ENCODE results near the gene FBXW2.
A peak's percentile ranks its signal among the peaks of the same experiment; 100 is the strongest.

The FBXW2 gene

DNA sequence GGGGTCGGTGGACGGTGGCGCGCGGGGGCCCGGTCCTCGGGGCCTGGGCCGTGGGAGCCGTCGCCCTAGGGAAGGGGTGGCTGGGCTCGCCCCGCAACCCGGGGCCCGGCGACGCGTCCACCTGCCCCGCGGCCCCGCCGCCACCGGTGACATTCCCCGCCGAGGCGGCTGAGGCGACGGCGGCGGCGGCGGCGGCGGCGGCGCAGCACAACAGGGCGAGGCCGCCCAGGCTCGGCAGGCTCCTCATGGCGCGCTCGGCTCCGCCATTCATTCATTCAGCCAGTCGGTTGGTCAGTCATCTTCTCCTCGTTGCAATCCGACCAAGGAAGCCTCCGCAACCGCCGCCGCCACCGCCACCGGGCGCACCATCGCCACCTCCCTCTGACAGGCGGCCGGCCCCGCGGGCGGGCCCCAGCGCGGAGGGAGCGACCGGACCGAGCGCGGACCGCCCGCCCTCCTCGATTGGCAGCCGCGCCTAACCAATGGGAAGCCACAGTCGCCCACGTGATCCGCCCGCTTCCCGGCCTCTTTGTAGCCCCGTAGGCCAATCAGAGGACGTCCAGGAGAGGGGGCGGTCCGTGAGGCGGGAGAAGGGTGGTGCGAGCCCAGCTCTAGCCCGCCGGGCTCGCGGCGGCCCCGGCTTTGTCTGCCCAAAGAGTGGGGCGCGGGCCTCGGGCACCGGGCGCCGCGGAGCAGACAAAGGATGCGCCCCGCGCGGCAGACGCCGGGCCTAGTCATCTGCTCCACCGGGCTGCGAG is 78.9 kb downstream of the FBXW2 start, which contains the start of gene MEGF9:
MEGF9 (minus strand) TSS at position 383 of the 758 bp plus-strand sequence; CDS start at position 271, 112 bp downstream.
- DNase-seq (ENCODE audit: low spot score) = peak; percentile 98

DNA sequence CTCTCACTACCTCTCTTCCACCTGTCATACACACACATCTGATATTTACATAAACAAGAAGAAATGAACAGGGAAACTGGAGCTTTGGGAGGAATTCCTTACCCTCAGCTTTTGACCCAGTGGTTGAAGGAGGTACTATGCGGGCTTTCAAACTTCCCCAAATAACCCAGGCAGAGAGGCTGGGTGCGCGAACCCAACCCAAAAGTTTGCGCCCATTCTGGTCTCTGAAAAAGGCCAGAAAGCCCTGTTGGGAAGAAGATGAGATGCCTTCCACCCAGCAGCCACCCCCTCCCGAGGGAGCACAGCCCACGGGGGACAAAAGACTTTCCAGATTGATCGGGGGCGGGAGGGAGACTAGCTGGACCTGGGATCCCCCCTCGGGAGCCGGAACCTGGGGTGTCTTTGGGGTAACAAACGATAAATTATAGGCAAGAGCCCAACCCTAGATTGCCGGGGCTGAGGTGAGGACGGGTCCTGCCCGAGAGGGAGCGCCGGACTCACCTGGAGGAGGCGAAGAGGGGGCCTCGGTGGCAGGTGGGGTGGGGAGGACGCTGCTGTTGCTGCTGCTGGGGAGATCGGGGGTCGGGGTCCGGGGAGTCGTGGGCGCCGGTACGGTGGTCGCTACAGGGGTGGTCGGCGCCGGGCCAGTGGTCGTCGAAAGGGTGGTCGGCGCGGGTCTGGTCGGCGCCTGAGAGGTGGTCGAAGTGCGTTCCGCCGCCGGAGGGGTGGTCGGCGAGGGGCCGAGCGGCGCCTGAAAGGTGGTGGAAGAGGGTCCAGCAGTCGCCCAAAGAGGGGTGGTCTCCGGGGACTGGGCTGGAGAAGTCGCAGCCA is 79.7 kb downstream of the FBXW2 start:
- no peak for DNase-seq (ENCODE audit: low spot score)

DNA sequence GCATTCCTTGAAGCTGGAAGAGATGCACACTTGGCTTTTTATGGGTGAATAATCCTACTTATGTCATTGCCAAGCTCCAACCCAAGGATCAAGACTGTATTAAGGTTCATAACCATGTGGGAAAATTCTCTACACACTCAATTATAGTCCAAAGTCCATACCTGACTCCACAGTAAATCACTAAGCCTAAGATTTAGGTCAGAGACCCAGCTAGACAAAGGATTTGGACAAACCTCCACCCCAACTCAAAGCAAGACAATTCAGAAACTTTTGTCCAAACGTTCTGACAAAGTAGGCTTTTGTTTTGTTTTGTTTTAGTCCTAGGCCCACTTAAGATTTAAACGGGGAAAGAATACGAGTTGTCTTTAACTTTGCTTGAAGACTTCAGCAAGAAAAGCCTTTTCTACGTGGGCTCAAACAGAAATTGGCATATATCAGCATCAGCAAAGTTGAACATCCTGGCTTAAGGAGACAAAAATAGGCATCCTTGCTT is 80.6 kb downstream of the FBXW2 start:
- no peak for DNase-seq (ENCODE audit: low spot score)

DNA sequence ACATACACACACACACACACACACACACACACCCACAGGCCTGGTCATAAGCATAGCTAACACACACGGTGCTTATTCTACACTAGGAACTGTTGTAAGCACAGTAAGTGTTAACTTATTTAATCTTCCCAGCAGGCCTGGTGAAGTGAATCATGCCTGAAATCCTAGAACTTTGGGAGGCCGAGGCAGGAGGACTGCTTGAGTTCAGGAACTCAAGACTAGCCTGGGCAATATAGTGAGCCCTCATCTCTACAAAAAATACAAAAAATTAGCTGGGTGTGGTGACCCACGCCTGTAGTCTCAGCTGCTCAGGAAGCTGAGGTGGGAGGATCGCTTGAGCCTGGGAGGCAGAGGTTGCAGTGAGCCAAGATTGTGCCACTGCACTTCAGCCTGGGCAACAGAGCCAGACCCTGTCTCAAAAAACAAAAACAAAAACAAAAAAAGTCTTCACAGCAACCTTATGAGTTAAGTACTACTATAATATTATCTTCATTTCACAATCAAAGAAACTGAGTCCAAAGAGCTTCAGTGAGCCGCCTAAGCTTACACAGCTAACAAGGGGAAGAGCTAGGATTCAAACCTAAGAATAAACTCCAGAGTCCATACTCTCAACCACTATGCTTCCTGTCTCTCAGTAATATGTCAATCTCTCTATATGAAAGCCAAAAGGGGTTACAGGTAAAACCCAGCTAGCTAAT is 81.2 kb downstream of the FBXW2 start:
- DNase-seq (ENCODE audit: low spot score) = no peak

DNA sequence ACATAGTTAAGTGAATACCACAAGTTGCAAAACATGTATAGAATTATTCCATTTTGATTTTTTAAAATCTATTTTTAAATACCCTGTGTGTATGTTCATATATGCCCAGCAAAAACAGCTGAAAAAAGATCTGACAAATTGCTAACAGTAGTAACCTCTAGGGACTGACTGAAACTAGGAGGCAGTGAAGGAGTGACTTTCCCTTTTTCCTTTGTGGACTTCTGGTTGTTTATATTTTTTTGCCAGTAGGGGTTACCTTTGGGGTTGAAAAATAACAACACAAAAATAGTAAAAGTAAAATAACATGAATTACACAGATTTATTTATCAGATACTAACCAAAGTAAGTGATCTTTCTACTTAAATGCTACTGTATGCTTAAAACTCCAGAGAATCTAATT is 81.9 kb downstream of the FBXW2 start:
- no peak for DNase-seq (ENCODE audit: low spot score)

DNA sequence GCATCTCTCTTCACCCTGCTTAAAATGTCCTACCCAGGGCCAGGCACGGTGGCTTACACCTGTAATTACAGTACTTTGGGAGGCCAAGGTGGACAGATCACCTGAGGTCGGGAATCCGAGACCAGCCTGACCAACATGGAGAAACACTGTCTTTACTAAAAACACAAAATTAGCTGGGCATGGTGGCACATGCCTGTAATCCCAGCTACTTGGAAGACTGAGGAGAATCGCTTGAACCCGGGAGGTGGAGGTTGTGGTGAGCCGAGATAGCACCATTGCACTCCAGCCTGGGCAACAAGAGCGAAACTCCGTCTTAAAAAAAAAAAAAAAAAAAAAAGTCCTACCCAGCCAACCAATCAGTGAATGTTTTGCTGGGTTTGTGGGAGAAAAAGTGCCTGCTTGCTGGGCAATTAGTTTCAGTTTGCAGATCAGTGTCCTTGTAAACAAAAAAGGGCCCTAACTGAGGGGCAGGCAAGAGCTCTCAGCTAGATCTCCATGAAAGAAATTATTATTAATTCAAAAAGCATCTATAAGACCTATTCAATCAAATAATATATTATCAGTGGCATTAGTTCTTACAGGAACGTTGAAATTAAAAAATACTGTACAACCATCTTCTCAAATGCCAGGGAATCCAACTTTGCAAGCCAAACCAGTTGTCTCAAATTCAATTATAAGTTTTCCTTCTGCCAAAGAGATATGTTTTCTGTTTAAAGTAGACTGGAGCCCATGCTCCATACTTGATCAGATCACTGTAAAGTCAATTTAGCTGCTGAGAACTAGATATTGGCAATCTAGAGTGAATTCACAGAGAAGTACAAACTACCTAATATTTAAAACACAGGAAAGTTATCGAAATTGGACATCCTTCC is 82.9 kb downstream of the FBXW2 start:
- DNase-seq (ENCODE audit: low spot score) = peak; percentile 87

DNA sequence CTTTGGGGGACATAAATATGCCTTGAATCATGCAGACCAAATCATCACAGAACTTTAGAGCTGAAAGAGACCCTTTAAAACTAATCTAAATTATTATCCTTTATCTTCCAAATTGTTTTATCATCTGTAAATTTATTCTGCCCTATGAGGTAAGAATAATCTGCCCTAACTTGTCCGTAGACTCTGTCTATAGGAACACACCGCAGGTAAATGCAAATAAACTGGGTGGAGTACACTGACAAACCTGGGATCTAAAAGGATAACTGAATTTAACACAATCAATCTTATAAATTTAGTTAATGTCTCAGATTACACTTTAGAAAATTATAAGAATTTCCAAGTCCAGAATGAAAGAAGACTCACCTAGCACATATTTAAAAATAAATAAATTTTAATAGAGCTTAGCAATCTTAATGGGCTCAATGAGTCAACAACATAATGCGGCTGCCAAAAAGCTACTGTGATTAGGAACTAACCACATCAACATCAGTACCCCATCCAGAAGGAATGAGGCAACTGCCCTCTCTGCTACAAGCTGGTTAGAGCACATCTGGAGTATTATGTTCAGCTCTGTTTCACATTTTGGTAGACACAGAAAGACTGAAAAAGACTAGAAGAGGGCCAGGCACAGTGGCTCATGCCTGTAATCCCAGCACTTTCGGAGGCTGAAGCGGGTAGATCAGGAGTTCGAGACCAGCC is 84.5 kb downstream of the FBXW2 start:
- DNase-seq (ENCODE audit: low spot score) = no peak

DNA sequence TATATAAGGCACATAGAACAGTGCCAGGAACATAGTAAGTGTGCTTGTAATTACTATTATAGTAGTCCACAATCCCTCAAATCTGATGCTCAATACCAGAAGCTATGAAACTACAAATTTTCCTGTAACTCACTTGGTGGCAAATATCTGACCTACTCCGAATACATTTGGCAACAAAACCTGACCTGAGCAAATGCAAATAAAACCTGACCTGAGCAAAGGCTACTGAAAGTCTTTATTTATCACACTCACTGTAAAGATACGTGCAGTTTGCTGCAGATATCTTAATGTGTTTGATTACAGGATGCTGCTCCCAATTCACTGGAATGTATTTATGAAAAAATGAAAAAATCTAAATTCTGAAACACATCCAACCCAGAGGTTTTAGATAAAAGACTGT is 86.0 kb downstream of the FBXW2 start:
- no peak for DNase-seq (ENCODE audit: low spot score)

Measured in hepatic stellate cell (primary cell).